Hepatocyte (in vitro differentiated cells): Measurements from ENCODE around the gene MUC4. TPM values are rescaled to one million over a fixed set of nuclear protein-coding genes. Genes with fewer than 3 reads are reported as not detected.
"Not testable (repeated sequence)": the region's sequence is repeated elsewhere in the genome, so short reads cannot be mapped to it uniquely, and the experiment has no call there.

ENCODE experiments used
- DNase-seq: peaks from one replicate; pipeline ENCODE4 v3.0.0-alpha.2; 2016; ENCODE audit warnings: low spot score
- H2AFZ ChIP-seq: fragments of 200-600 bp; sonication (generic); 2 replicates; pipeline ENCODE4 v1.6.0; 2016; ENCODE audit warnings: antibody characterized with exemption, mild to moderate bottlenecking
- H3K27ac ChIP-seq: fragments of 200-600 bp; sonication (generic); 2 replicates; pipeline ENCODE4 v1.5.1; 2016; ENCODE audit warnings: mild to moderate bottlenecking
- H3K27me3 ChIP-seq: fragments of 200-600 bp; sonication (generic); 2 replicates; pipeline ENCODE4 v1.6.1; 2016
- H3K36me3 ChIP-seq: fragments of 200-600 bp; sonication (generic); replicated peaks from 2 replicates; pipeline ENCODE4 v1.5.1; 2016; ENCODE audit warnings: low read depth; ENCODE audit not compliant: insufficient read depth
- H3K4me1 ChIP-seq: fragments of 200-600 bp; sonication (generic); 2 replicates; pipeline ENCODE4 v1.5.1; 2016; ENCODE audit warnings: mild to moderate bottlenecking, moderate library complexity; ENCODE audit not compliant: insufficient read depth
- H3K4me2 ChIP-seq: fragments of 200-600 bp; sonication (generic); 2 replicates; pipeline ENCODE4 v1.6.0; 2016
- H3K4me3 ChIP-seq: fragments of 200-600 bp; sonication (generic); 2 replicates; pipeline ENCODE4 v1.5.1; 2016; ENCODE audit warnings: mild to moderate bottlenecking
- H3K79me2 ChIP-seq: fragments of 200-600 bp; sonication (generic); 2 replicates; pipeline ENCODE4 v1.6.0; 2017; ENCODE audit warnings: mild to moderate bottlenecking
- H3K9me2 ChIP-seq: fragments of 200-600 bp; sonication (generic); replicated peaks from 2 replicates; pipeline ENCODE4 v1.6.0; 2017; ENCODE audit warnings: mild to moderate bottlenecking; ENCODE audit not compliant: insufficient read depth
- H3K9me3 ChIP-seq: fragments of 200-600 bp; sonication (generic); 2 replicates; pipeline ENCODE4 v1.5.1; 2016; ENCODE audit warnings: low read depth, mild to moderate bottlenecking
- H4K20me1 ChIP-seq: fragments of 200-600 bp; sonication (generic); 2 replicates; pipeline ENCODE4 v1.6.0; 2016; ENCODE audit warnings: mild to moderate bottlenecking; ENCODE audit not compliant: insufficient read depth, poor library complexity, severe bottlenecking
- CTCF ChIP-seq: fragments of 200-600 bp; sonication (generic); IDR thresholded peaks from 2 replicates; pipeline ENCODE4 v1.5.1; 2016; ENCODE audit warnings: antibody characterized with exemption, mild to moderate bottlenecking; ENCODE audit not compliant: poor library complexity
- EZH2 ChIP-seq: fragments of 200-600 bp; sonication (generic); IDR thresholded peaks from 2 replicates; pipeline ENCODE4 v1.6.1; 2016; ENCODE audit warnings: antibody characterized with exemption, mild to moderate bottlenecking, borderline replicate concordance
- EZH2phosphoT487 ChIP-seq: fragments of 200-600 bp; sonication (generic); IDR thresholded peaks from one replicate; pipeline ENCODE4 v1.6.1; 2018; ENCODE audit warnings: antibody characterized with exemption, mild to moderate bottlenecking, low read depth, moderate library complexity; ENCODE audit not compliant: unreplicated experiment, severe bottlenecking
- WGBS: methylation state at CpG from one replicate; pipeline ENCODE4 v1.1.6; 2016; ENCODE audit warnings: low lambda C conversion rate; ENCODE audit errors: missing lambda C conversion rate; 5-methylcytosine and 5-hydroxymethylcytosine counted together
- polyA plus RNA-seq: library from polyadenylated mRNA; unstranded; fragments of >200 nt; fragmentation: Nextera tagmentation; extraction: Ambion mirVana; gene quantifications from 2 replicates; pipeline ENCODE4 v1.2.1, GENCODE V29; 2016
- total RNA-seq: library from RNA; depleted of rRNA; stranded (reverse); fragments of >200 nt; gene quantifications from 2 replicates; pipeline ENCODE4 v1.2.3, GENCODE V29; 2014

MUC4 gene
- total and polyA plus RNA-seq, 2 experiments from 2014 or later = 0.89 to 1.7 TPM

GRCh38 chr3:195771646-195772300 lies 40.0 kb downstream of the MUC4 start:
- no peaks in the 10 kb centered on the region for H3K27me3 ChIP-seq
- no peaks in the 10 kb centered on the region for H3K9me2 ChIP-seq
- no peak overlapping the region for H2AFZ ChIP-seq
- TF ChIP-seq CTCF (no peak), EZH2 (no peak), EZH2phosphoT487 (no peak)
- no peak overlapping the region for H3K4me2 ChIP-seq
- H3K9me3 ChIP-seq = no peaks in the 10 kb centered on the region
- no peaks in the 10 kb centered on the region for H4K20me1 ChIP-seq
- no peak overlapping the region for H3K27ac ChIP-seq
- no peaks in the 10 kb centered on the region for H3K79me2 ChIP-seq
- no peaks in the 10 kb centered on the region for H3K4me1 ChIP-seq
- H3K36me3 ChIP-seq = no peaks in the 10 kb centered on the region
- DNase-seq = no peak
- no peak overlapping the region for H3K4me3 ChIP-seq
- 88% methylated on average over 14 of the region's 14 CpGs for WGBS

GRCh38 chr3:195770841-195771645 lies 40.7 kb downstream of the MUC4 start:
- not testable (repeated sequence) for H3K27ac ChIP-seq, DNase-seq, H3K9me2 ChIP-seq, H3K4me3 ChIP-seq, H4K20me1 ChIP-seq, H3K36me3 ChIP-seq, H3K9me3 ChIP-seq, H3K79me2 ChIP-seq, H3K4me2 ChIP-seq, H2AFZ ChIP-seq, H3K27me3 ChIP-seq, H3K4me1 ChIP-seq
- 95% methylated on average over 16 of the region's 28 CpGs for WGBS

- no peak for DNase-seq
- Histone ChIP-seq H3K36me3 (no peaks in the 10 kb centered on the region), H3K4me1 (no peaks in the 10 kb centered on the region), H3K4me3 (no peak overlapping the region), H2AFZ (no peak overlapping the region), H4K20me1 (no peaks in the 10 kb centered on the region), H3K9me3 (no peaks in the 10 kb centered on the region), H3K4me2 (no peak overlapping the region), H3K27ac (no peak overlapping the region), H3K79me2 (no peaks in the 10 kb centered on the region), H3K27me3 (no peaks in the 10 kb centered on the region), H3K9me2 (no peaks in the 10 kb centered on the region)
- 88% methylated on average over 15 of the region's 16 CpGs for WGBS
- TF ChIP-seq EZH2phosphoT487 (no peak), EZH2 (no peak), CTCF (no peak)
Observed at GRCh38 chr3:195770081-195770840, 41.5 kb downstream of the MUC4 start.

- TF ChIP-seq EZH2 (no peak), CTCF (no peak), EZH2phosphoT487 (no peak)
- Histone ChIP-seq H3K9me2 (no peaks in the 10 kb centered on the region), H3K79me2 (no peaks in the 10 kb centered on the region), H2AFZ (no peak overlapping the region), H3K36me3 (no peaks in the 10 kb centered on the region), H3K27ac (no peak overlapping the region), H4K20me1 (no peaks in the 10 kb centered on the region), H3K4me2 (no peak overlapping the region), H3K4me1 (no peaks in the 10 kb centered on the region), H3K27me3 (no peaks in the 10 kb centered on the region), H3K4me3 (no peak overlapping the region), H3K9me3 (no peaks in the 10 kb centered on the region)
- DNase-seq = no peak
- WGBS = 94% methylated on average over 10 of the region's 10 CpGs
Observed at GRCh38 chr3:195769551-195769950, 42.2 kb downstream of the MUC4 start.
